LNCaP clone FGC (cell line): ENCODE results near the gene EIF3L.

Experiments
- DNase-seq: peaks from one replicate; pipeline ENCODE4 v3.0.0-alpha.2; 2011; ENCODE audit warnings: low read depth
- H3K4me3 ChIP-seq: 2 replicates; pipeline ENCODE4 v1.5.1; 2011; ENCODE audit warnings: mild to moderate bottlenecking, low read depth, low read length, control low read depth
- TF ChIP-seq, protein P1 (sequence below): IDR thresholded peaks from 2 replicates; pipeline ENCODE4 v1.5.1; 2012; ENCODE audit warnings: mild to moderate bottlenecking; ENCODE audit not compliant: control insufficient read depth, insufficient read depth; ENCODE audit errors: extremely low read depth

Gene EIF3L

DNA sequence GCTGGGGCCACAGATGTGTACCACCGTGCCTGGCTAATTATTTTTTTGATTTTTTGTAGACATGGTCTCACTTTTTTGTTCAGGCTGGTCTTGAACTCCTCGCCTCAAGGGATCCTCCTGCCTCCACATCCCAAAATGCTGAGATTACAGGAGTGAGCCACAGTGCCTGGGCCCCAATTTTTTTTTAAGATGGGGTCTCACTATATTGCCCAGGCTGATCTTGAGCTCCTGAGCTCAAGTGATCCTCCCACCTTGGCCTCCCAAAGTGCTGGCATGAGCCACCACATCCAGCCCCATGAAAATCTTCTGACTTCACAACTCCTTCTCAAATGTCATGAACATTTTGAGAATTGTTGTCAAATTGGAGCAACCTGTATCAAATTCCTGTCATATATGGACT lies 2.8 kb upstream of the EIF3L start:
- TF ChIP-seq, protein P1, sequence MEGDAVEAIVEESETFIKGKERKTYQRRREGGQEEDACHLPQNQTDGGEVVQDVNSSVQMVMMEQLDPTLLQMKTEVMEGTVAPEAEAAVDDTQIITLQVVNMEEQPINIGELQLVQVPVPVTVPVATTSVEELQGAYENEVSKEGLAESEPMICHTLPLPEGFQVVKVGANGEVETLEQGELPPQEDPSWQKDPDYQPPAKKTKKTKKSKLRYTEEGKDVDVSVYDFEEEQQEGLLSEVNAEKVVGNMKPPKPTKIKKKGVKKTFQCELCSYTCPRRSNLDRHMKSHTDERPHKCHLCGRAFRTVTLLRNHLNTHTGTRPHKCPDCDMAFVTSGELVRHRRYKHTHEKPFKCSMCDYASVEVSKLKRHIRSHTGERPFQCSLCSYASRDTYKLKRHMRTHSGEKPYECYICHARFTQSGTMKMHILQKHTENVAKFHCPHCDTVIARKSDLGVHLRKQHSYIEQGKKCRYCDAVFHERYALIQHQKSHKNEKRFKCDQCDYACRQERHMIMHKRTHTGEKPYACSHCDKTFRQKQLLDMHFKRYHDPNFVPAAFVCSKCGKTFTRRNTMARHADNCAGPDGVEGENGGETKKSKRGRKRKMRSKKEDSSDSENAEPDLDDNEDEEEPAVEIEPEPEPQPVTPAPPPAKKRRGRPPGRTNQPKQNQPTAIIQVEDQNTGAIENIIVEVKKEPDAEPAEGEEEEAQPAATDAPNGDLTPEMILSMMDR = no peak
- H3K4me3 ChIP-seq = no peak overlapping the region
- no peak for DNase-seq

DNA sequence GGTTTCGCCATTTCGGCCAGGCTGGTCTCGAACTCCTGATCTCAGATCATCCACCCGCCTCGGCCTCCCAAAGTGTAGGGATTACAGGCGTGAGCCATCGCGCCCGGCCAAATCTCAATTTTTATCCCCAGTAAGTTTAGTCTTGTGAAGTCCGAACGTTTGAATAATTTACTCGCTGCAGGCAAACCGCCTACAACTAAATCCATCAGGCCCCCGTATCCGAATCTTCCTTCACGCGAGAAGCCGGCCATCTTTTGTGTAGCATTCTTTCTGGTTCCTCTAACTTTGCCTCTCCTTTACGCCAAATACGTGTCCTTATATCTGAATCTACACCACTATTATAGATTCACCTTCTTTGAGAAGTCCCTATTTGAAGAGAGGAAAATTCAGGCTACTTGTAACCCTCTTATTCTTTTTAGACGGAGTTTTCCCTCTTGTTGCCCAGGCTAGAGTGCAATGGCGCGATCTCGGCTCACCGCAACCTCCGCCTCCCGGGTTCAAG lies 581 bp upstream of the EIF3L start:
- no peak for DNase-seq
- TF ChIP-seq, protein P1 = no peak
- peak overlapping the region; percentile 82 for H3K4me3 ChIP-seq

DNA sequence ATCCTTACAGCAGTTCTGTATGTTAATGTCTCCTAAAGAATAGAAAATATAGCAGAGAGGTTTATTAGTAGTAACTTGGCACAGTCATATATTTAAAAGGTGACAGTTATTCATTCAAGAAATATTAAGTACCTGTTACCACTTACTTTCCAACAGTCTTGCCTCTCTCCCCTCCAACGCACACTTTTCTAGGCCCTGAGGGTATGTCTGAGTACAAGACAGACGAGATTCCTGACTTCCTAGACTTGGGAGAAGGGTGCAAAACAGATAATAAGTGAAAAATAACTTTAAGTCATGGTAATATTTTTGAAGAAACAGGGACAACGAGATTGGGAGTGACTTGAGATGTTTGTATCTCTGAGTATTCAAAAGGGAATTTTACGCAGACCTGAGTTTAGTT lies 1.6 kb downstream of the EIF3L start:
- DNase-seq = no peak
- peak overlapping the region; percentile 82; the same call in 1 of the 2 replicates for H3K4me3 ChIP-seq
- TF ChIP-seq, protein P1 = no peak

DNA sequence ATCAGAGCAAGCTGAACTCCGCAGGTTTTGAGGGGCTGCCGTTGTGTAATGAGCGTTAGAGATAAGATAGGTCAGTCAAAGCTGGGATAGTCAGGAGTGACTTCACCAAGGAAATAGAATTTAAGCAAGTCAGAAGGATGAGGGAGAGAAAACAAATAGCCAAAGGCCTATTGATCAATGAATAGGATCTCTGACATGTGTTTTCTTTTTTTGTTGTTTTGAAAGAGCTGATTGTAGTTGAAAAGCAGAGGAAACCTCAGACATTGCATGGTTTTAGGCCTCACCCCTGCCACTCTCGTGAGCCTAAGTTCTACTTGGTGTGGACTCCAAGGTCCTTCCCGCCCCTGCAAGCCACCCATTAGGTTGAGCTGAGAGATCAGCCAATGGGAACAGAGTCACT lies 3.2 kb downstream of the EIF3L start:
- TF ChIP-seq, protein P1 = no peak
- no peak overlapping the region for H3K4me3 ChIP-seq
- DNase-seq = no peak

DNA sequence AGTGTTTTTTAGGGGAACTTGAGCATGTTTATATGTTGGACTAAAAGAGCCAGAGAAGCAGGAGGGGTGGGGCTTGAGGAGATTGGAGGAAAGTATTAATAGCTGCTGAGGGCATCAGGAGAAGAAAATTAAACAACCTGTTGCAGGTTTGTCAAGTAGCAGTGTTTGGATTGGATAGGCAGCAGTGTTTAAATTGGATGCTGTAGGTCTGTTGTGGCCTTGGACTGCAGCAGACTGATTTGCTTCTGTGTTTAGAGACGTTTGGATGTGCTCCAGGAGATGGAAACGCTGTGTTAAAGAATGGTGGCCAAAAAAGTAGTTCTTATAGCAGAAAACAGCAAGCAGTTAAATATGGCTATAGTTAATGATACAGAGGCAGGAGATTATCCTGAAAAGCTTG lies 5.7 kb downstream of the EIF3L start:
- TF ChIP-seq, protein P1 = no peak
- H3K4me3 ChIP-seq = no peak overlapping the region
- DNase-seq = peak; percentile 89

DNA sequence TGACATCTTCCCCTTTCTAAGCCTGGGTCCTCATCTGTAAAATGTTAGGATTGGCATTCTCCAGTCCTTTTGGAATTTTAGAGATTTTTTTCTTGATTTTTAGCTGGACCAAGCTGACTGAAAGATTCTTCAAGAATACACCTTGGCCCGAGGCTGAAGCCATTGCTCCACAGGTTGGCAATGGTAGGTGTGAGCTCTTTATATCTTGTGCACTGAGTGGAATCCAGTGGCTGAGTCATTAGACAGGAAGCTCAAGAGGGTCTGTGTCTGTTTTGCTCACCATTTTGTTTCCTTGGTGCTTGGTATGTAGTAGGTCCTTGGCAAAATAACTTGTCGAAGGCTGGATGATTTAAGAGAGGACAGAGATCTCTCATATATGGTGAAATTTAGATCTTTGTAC lies 6.2 kb downstream of the EIF3L start:
- no peak for DNase-seq

DNA sequence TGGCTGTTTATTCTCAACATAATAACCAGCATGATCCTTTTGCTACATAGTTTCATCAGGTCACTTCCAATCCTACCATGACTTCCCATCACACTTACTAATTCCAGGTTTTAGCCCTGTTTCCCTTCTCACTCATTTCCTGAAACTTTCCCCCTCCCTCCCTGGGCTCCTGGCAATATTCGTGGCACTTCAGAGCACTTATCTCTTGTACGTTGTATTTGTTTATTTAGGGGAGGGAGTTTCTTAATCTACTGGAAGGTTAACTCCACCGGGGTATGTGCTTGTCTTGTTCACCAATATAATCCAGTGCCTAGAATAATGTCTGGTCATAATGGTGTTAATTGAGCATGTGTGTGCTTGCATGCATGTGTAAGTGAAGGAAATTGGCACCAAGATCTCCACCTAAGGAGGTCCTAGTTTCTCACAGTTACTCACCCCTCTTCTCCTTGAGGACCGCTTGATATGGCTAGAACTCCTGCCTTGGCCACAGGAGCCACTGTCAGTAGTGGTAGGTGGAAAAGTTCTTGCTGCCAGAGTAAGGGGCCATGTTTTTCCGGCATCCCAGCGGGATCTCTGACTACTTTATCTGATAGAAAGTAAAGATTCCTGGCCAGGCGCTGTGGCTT lies 11.7 kb downstream of the EIF3L start:
- no peak overlapping the region for H3K4me3 ChIP-seq
- DNase-seq = no peak
- TF ChIP-seq, protein P1 = no peak

More for the DNA sequence above, 6.2 kb downstream of the EIF3L start:
- H3K4me3 ChIP-seq = no peak overlapping the region
- TF ChIP-seq, protein P1 = no peak
